Type B pancreatic cell (in vitro differentiated cells): ENCODE results near the gene CNTN4. TPM values are rescaled to one million over a fixed set of nuclear protein-coding genes. Genes with fewer than 3 reads are reported as not detected.

Experiments
- DNase-seq: peaks from one replicate; pipeline ENCODE4 v3.0.0; 2021; ENCODE audit warnings: mixed read lengths; ENCODE audit not compliant: unreplicated experiment; ENCODE audit errors: extremely low spot score
- H3K27ac Mint-ChIP-seq: 2 replicates; pipeline ENCODE4 v1.8.0; 2021; ENCODE audit warnings: mild to moderate bottlenecking, mixed read lengths
- H3K27me3 Mint-ChIP-seq: 2 replicates; pipeline ENCODE4 v1.8.0; 2021; ENCODE audit warnings: mixed read lengths
- H3K36me3 Mint-ChIP-seq: 2 replicates; pipeline ENCODE4 v1.8.0; 2021; ENCODE audit warnings: mixed read lengths
- H3K4me1 Mint-ChIP-seq: one replicate; pipeline ENCODE4 v1.8.0; 2021; ENCODE audit warnings: mixed read lengths; ENCODE audit not compliant: unreplicated experiment
- H3K4me3 Mint-ChIP-seq: 2 replicates; pipeline ENCODE4 v1.8.0; 2021; ENCODE audit warnings: mild to moderate bottlenecking, mixed read lengths
- H3K9me3 Mint-ChIP-seq: 2 replicates; pipeline ENCODE4 v1.8.0; 2021; ENCODE audit warnings: mixed read lengths
- CTCF ChIP-seq: fragments of 200-600 bp; sonication (generic); conservative IDR thresholded peaks from 2 replicates; pipeline ENCODE4 v1.5.0; 2021; ENCODE audit warnings: antibody characterized with exemption, mild to moderate bottlenecking
- total RNA-seq: library from RNA; stranded (reverse); gene quantifications from 2 replicates; pipeline ENCODE4 v1.2.1, GENCODE V29; 2021; ENCODE audit warnings: low replicate concordance

Gene CNTN4
- total RNA-seq, 1 donor from 2014 or later, result 29.7 TPM

DNA sequence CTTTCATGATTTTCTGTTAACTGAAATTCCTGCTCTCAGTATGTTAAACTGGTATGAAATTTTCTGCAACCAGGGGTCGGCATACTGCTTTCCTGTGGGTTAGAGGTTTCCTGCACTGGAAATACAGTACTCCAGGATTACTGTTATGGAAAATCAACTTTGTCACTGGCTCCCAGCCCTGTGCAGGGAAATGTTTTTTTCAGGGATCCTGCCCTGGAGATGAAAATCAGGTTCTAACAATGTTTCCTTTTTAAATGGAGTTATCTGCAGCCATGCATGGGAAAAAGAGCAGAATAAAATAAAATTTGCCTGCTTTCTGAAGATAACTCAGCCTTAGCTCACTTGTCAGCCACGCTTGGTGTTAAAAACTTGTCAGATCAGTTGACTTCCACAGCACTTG lies 791.1 kb downstream of the CNTN4 start:
- Mint-ChIP-seq H3K27me3 (no peaks in the 10 kb centered on the region), H3K36me3 (no peaks in the 10 kb centered on the region)

GRCh38 chr3:2896308-2896939 lies 797.8 kb downstream of the CNTN4 start:
- Mint-ChIP-seq H3K4me1 (peaks cover 6% of the 10 kb centered on the region), H3K4me3 (no peak overlapping the region), H3K9me3 (no peaks in the 10 kb centered on the region), H3K27me3 (no peaks in the 10 kb centered on the region), H3K36me3 (no peaks in the 10 kb centered on the region), H3K27ac (no peak overlapping the region)
- no peak for DNase-seq
- no peak for TF ChIP-seq CTCF

More for the DNA sequence above, 791.1 kb downstream of the CNTN4 start:
- no peak for TF ChIP-seq CTCF
- no peak for DNase-seq
- Mint-ChIP-seq H3K9me3 (no peaks in the 10 kb centered on the region), H3K27ac (no peak overlapping the region), H3K4me3 (no peak overlapping the region), H3K4me1 (no peaks in the 10 kb centered on the region)

- Mint-ChIP-seq H3K4me1 (peaks cover 6% of the 10 kb centered on the region), H3K27ac (no peak overlapping the region), H3K9me3 (no peaks in the 10 kb centered on the region), H3K36me3 (no peaks in the 10 kb centered on the region), H3K4me3 (no peak overlapping the region), H3K27me3 (no peaks in the 10 kb centered on the region)
- no peak for TF ChIP-seq CTCF
- DNase-seq, result no peak
These were observed 799.2 kb downstream of the CNTN4 start for GRCh38 chr3:2897821-2898220.

- TF ChIP-seq CTCF, result no peak
- no peak overlapping the region for H3K27ac Mint-ChIP-seq
- H3K9me3 Mint-ChIP-seq, result no peaks in the 10 kb centered on the region
These were observed 800.1 kb downstream of the CNTN4 start for GRCh38 chr3:2898591-2899353.

DNA sequence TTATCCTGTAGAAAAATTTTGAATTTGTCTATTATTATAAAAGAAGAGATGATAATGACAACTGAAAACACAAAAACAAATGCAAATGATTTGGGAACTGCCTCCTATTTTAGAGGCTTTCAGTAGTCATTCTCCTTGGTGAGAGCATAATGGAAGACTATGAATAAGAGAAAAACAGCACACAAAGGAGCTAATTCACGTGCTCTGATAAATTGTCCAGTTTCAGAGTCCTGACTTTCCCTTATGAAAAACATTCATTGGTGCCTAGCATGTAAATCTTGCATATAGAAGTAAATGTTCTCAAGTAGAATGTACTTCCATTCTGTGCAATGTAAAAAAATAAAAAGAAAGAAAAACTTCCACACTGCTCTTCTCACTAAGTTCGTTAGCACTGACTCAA lies 805.4 kb downstream of the CNTN4 start:
- no peak for DNase-seq
- H3K4me3 Mint-ChIP-seq, result no peak overlapping the region
- no peaks in the 10 kb centered on the region for H3K27me3 Mint-ChIP-seq
- no peaks in the 10 kb centered on the region for H3K4me1 Mint-ChIP-seq
- no peak overlapping the region for H3K27ac Mint-ChIP-seq
- H3K36me3 Mint-ChIP-seq, result peaks cover 7% of the 10 kb centered on the region
- H3K9me3 Mint-ChIP-seq, result no peaks in the 10 kb centered on the region
- TF ChIP-seq CTCF, result no peak

More at GRCh38 chr3:2898591-2899353, 800.1 kb downstream of the CNTN4 start:
- no peak for DNase-seq
- Mint-ChIP-seq H3K27me3 (no peaks in the 10 kb centered on the region), H3K36me3 (peaks cover 4% of the 10 kb centered on the region), H3K4me3 (no peak overlapping the region), H3K4me1 (peaks cover 6% of the 10 kb centered on the region)
